Hematopoietic multipotent progenitor cell treated with erythropoietin and hydrocortisone succinate and interleukin-3 and kit ligand, for 4 days (in vitro differentiated cells): ENCODE data around the gene COX14.
A peak's percentile ranks its signal among the peaks of the same experiment; 100 is the strongest.

Experiments used
- DNase-seq: peaks from one replicate; pipeline ENCODE4 v3.0.0-alpha.2; 2015

Gene COX14

DNA sequence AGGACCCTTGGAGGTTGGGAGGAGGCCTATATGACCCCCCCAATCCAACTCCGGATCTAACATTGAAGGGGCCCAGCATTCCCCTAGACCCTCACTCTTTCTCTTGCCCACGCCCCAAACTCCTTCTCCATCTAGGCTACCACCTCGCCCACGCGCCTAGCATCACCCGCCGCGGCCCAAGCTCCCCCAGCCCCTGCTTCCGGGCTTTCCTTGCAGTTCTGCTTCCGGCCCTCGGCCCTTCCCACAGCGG lies 54.7 kb downstream of the COX14 start:
- DNase-seq: peak; percentile 66

DNA sequence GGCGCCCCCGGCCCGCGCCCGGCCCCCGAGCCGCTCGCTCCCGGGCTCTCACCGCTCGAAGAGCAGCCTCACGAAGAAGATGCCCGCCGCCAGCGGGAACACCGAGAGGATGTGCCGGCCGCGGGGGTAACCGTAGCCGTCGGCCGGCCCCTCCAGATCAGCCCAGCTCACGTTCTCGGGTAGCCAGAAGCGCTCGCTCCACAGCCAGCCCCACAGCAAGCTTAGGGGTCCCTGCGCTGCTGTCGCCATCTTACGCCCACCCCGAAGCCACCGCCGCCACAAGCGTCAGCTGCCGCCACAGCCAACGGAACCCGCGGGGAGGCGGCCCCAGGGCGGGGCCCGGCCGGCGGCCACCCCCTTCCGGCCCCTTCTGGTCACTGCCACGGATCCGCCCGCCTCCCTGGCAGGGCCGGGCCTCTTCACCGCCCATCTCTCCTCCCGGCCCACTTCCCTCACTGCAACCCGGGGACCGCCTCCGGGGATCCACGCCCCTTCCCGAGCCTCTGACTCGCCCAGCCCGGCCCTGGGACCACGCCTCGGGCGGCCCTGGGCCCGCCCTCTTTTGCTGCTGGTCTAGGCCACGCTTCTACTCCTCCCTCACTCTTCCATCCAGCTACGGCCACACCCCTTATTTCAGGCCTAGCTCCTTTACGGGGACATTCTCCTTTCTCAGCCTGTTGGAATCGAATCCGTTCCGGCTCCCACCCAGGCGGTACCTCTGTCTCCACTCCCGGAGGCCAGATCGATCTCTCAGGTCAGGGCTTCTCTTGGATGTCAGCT lies 55.2 kb downstream of the COX14 start, which contains the start of gene CERS5:
Gene CERS5 (minus strand): TSS at position 321 of the 780 bp plus-strand sequence. CDS start 72 bp downstream, at position 249.
- DNase-seq: peak; percentile 99
